HG03025 (cell line): Measurements from ENCODE around the gene DGKH.
"Not testable (repeated sequence)": the region's sequence is repeated elsewhere in the genome, so short reads cannot be mapped to it uniquely, and the experiment has no call there.

Experiments used
- ATAC-seq: cut with Tn5 transposase; IDR thresholded peaks from one replicate; pipeline ENCODE4 v1.9.1; 2021; ENCODE audit warnings: mild to moderate bottlenecking, moderate library complexity; ENCODE audit not compliant: unreplicated experiment, low FRiP score

DGKH gene

GRCh38 chr13:42219051-42219450 lies 170.6 kb downstream of the DGKH start:
- no peak for ATAC-seq

- ATAC-seq = no peak
Observed at GRCh38 chr13:42219876-42220275, 171.4 kb downstream of the DGKH start.

GRCh38 chr13:42221121-42221765 lies 172.8 kb downstream of the DGKH start:
- ATAC-seq = no peak

- ATAC-seq = no peak
Observed at GRCh38 chr13:42223681-42224080, 175.2 kb downstream of the DGKH start.

GRCh38 chr13:42225051-42225450 lies 176.6 kb downstream of the DGKH start:
- no peak for ATAC-seq

- ATAC-seq = not testable (repeated sequence)
Observed at GRCh38 chr13:42226759-42227158, 178.3 kb downstream of the DGKH start.

- no peak for ATAC-seq
Observed at GRCh38 chr13:42228527-42228926, 180.1 kb downstream of the DGKH start.

GRCh38 chr13:42229287-42229686 lies 180.8 kb downstream of the DGKH start:
- ATAC-seq = no peak

- no peak for ATAC-seq
Observed at GRCh38 chr13:42232671-42233070, 184.2 kb downstream of the DGKH start.

- no peak for ATAC-seq
Observed at GRCh38 chr13:42233726-42234125, 185.3 kb downstream of the DGKH start.

- no peak for ATAC-seq
Observed at GRCh38 chr13:42239161-42239560, 190.7 kb downstream of the DGKH start.

- no peak for ATAC-seq
Observed at GRCh38 chr13:42239644-42240043, 191.2 kb downstream of the DGKH start.

- ATAC-seq = no peak
Observed at GRCh38 chr13:42246541-42246940, 198.1 kb downstream of the DGKH start.

- no peak for ATAC-seq
Observed at GRCh38 chr13:42247883-42248282, 199.4 kb downstream of the DGKH start.

- no peak for ATAC-seq
Observed at GRCh38 chr13:42255886-42256285, 207.4 kb downstream of the DGKH start.

GRCh38 chr13:42258747-42259146 lies 210.3 kb downstream of the DGKH start:
- ATAC-seq = no peak

- ATAC-seq = no peak
Observed at GRCh38 chr13:42259515-42259914, 211.1 kb downstream of the DGKH start.

GRCh38 chr13:42260903-42261654 lies 212.6 kb downstream of the DGKH start:
- no peak for ATAC-seq

- no peak for ATAC-seq
Observed at GRCh38 chr13:42266473-42266872, 218.0 kb downstream of the DGKH start.

- no peak for ATAC-seq
Observed at GRCh38 chr13:42270160-42270856, 221.9 kb downstream of the DGKH start.

GRCh38 chr13:42270857-42271215 lies 222.4 kb downstream of the DGKH start:
- no peak for ATAC-seq
